Activated naive CD4-positive, alpha-beta T cell treated with anti-CD3 and anti-CD28 coated beads, Interleukin-2, amount 50 U/mL, for 16 hours (primary cell): ENCODE results near the gene ADGRG1.

ENCODE experiments used
- DNase-seq: peaks from one replicate; pipeline ENCODE4 v3.0.0-alpha.2; 2020

ADGRG1 gene

DNA sequence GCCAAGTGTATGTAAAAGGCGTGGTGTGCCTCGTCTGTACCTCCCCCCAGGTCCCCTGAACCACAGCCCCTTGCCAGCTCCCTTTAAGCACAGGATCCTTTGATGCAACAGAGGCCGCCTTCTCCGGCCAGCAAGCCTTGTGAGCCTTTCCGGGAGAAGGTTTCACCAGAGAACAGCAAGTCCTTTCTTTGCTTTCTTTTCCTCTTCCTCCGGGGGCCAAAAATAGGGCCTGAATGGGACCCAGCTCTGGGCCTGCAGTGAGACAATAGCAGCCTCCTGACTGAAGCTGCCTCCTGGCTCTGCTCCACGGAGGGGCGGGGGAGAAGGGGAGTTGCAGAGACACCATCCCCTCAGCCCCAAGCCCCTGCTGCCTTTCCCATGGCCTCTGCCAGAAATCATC is 9.0 kb downstream of the ADGRG1 start:
- no peak for DNase-seq

DNA sequence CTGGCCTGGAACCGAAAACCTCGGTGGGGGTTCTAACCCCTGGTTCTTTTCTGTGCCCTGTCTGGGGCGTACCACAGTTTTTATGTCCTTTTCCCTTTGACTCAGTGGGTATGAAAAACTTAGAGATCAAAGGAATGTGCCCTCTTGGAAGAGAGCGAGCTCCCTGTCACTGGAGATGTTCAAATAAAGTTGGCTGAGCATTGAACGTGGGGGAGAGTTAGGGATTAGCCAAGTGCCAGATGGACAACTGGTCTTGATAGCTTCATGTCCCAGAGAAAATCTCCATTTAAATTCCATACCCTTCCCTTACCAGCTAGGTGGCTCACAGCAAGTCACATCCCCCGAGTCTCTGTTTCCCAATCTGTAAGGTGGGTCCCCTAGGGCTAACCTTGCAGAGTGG is 9.5 kb downstream of the ADGRG1 start:
- DNase-seq = no peak

DNA sequence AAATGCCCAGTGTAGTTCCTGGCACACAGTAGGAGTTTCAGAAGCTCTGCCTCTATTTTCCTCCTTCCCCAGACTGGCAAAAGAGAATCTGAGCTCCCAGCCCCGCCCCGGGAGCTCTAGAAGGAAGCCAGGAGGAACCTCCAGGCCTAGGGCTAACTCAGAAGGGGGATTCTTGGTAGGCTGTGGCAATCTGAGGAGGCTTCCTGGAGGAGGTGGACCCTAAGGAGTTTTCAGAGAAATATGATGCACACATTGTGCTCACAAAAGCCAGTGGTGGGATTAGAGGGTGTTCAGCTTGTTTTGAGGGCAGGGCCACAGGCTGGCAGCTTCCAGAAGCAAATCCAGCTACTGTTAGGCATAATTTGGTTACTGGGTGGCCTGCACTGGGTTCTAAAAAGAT is 10.0 kb downstream of the ADGRG1 start:
- no peak for DNase-seq

DNA sequence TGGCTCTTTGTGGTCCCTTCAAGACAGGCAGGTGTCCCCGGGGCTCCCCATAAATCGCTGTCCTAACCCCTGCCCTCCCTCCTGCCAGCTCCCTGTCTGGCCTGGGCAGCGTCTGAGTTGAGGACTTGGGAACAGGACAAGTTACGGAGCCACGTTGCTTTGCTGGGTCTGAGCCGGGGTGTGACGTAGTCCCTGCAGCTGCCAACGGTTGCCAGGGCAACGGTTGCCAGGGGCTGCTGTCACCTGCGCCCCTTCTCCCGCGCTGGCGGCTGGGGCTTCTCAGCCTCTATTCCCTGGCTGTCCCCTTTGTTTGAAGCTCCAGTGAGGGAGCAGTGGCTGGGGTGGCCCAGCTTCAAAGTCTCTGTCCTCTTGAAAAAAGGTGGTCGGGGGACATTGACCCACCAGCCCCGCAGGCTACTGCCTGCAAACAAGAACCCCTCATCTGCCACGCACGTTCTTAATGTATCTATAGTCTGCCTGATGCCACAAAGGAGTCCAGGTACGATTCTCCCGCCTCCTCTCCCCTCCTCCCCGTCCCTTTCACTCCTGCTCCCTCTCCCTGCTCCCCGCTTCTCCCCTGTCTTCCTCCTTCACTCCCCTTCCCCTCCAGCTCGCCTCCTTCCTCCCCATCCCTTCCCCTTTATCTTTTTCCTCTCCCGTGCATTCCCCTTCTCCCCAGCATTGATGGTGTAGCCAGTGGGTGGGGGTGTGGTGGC is 10.9 kb downstream of the ADGRG1 start:
- peak; percentile 29 for DNase-seq

DNA sequence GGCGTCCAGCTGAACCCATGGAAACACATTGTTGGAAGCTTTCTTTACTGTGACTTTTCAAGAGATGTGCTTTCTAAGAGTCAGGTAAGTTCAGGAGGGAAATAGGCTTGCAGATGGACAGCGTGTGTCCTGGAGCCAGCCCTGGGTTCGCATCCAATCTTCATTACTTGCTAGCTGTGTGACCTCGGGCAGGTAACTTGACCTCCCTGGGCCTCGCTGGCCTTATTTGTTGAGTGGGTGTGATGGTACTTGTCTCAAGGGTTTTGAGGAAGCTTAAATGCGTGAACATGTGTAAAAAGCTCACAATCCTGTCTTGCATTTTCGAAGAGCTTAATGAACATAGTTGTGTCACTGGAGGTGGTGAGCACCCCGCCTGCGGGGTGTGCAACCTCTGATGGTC is 11.8 kb downstream of the ADGRG1 start:
- no peak for DNase-seq

DNA sequence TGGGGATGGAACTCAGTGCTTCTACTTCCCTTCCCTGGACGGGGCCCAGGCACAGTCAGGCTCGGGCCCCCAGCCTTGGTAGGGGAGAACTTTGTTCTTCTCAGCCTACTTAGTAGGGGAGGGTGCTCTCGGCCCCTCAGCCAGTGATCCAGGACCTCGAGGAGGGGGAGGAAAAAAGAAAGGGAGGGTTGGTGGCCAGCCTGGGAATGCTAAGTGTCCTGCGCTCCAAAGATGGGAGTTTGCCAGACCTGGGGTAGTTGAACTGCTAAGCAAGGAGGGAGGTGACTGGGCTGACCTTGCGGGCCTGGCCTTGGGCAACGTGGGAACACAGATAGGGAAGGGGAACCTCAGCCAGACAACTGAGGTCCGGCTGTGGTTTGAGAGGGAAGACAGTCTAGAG is 12.2 kb downstream of the ADGRG1 start:
- no peak for DNase-seq

DNA sequence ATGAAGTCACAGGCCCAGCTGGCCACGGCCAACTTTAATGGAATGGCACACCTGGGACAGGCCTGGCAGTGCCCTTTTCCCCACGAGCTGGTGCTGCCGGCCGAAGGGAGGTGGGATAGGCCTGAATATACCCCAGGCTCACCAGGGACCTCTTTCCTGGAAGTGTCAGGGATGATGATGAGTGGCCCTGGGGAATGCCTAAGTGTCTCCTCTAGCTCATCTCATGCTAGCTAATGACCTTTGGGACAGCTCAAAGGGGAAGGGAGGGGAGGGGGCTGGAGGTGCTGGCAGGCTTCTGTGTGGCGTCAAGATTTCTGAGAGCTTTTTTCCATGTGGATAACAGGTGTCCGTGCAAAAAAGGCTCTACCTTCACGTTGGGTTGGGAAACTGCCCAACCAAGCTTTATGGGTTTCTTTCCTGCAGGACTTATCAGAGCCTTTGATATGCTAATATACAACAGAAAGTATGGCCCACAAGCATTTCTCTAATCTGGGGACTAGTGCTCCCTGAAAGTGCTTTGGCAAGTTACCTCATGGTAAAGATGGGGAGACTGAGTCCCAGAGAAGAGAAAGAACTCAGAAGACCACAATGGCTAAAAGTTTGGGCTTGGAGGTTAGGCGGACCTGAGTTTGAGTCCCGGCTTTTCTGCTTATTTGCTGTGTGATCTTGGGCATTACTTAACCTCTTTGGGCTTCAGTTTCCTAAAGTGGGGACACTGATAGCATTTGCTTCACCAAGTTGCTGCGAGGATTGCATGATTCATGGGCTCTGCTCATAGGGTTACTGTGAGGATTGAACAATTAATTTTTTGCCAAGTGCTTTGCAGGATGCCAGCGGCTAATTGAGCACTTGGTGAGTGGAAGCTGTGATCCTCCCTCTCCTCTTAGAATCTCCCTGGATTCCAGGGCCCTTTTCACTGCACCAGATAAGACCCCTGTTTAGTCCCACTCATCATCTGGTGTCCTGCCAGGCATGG is 14.0 kb downstream of the ADGRG1 start:
- no peak for DNase-seq

DNA sequence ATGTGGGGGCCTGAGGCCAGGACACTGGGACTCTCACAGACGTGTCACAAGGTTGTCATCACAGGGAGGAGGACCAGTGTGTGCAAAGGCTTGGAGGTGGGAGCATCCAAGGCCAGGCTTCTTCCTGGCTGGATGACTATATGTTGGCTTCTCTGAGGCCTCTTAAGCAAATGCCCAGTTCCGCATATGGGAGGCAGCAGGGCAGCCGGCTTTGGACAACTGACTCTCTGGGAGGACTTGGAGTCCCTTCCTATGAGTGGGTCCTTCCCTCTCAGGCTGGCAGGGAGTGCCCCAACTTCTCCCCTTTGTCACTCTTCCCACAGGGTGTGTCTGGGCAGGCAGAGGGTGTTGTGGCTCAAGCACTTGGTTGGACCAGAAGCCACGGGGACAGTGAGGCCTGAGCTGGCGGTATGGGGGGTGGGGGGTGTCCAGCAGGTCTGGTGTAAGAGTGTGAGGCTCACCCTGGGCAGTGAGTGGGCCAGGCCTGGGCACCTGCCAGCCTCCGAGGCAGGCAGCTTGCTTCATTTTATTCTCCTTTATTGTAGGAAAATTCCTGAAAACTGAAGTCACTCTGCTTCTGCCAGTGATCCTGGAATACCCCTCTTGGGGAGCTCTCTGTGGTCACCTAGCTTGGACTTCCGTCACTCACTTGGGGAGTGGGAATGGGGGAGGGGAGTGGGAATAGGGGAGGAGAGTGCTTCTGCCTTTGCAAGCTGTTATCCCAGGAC is 14.9 kb downstream of the ADGRG1 start:
- DNase-seq = no peak

DNA sequence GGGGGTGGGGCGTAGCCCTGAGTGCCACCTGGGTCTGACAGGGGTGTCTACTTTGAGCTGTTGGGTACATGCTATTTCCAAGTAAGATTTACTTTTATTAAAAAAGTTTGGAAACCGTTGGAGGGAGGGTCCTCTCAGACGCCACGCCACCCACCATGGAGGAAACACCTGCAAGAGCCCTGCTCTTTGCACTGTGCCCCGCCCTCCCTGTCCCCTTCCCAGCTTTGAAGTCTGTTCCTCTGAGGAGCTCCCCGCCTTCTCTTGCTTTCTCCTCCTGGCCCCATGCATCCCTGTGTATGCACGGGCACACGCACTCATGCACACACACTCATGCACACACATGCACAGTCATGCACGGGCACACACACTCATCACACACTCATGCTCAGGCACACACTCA is 15.5 kb downstream of the ADGRG1 start:
- no peak for DNase-seq

DNA sequence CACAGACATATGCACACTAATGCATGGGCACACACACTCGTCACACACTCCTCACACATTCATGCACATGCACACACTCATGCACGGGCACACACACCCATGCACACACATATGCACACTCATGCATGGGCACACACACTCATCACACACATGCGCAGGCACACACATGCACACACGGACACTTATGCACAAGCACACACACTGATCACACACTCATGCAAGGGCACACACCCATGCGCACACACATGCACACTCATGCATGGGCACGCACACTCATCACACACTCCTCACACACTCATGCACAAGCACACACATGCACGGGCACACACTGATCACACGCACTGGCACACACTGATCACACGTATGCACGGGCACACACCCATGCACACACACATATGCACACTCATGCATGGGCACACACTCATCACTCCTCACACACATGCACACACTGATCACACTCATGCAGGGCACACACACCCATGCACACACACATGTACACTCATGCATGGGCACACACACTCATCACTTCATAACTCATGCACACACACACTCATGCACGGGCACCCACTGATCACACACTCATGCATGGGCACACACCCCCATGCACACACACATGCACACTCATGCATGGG is 16.1 kb downstream of the ADGRG1 start:
- no peak for DNase-seq

DNA sequence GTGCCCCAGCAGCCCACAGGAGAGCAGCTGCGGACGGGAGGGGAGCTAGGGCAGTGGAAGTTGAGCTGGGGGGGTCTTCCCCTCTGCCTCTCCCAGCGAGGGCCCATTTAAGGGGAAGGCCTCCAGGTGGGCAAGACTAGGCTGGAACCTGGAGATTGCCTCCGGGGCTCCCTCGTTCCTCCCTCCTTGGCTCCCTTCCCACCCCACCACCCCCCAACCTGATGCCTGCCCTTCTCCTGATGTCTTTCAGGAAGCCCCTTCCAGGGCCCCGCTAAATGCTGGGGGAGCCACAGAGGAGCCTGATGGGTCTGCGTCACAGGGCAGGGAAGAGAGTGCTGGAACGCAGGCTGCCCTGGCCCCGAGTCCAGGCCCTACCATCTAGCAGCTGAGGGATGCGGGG is 16.7 kb downstream of the ADGRG1 start:
- no peak for DNase-seq

DNA sequence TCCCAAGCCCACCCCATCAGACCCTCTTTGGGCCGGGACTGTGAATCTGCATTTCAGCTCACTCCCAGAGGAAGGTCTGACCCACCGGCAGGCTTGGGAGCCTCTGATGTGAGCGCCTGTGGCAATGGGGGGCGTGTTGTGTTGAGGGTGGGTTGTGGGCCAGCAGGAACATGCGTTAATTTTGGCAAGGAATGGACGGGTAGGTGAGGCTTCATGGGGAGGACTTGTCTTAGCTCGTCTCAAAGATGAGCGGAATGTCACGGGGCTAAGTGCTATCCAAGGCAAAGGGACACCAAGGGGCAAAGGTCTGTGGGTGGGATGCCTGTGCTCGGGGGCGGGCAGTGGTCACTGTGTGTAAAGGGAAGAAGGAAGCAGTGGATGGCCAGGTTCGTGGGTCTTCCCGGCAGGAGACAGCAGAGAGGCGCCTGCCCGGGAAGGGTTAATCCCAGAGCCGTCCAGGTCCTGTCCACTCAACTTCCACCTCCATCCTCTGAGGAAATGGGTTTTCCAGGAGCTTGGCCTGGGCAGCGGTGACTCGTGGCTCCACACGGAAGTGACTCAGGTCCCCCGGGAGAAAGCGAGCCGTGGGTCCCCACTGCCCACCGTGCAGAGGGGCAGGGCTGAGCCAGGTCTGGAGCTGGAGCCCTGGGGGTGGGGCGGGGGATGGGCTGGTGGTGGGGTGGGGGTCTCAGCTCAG is 17.4 kb downstream of the ADGRG1 start:
- no peak for DNase-seq

DNA sequence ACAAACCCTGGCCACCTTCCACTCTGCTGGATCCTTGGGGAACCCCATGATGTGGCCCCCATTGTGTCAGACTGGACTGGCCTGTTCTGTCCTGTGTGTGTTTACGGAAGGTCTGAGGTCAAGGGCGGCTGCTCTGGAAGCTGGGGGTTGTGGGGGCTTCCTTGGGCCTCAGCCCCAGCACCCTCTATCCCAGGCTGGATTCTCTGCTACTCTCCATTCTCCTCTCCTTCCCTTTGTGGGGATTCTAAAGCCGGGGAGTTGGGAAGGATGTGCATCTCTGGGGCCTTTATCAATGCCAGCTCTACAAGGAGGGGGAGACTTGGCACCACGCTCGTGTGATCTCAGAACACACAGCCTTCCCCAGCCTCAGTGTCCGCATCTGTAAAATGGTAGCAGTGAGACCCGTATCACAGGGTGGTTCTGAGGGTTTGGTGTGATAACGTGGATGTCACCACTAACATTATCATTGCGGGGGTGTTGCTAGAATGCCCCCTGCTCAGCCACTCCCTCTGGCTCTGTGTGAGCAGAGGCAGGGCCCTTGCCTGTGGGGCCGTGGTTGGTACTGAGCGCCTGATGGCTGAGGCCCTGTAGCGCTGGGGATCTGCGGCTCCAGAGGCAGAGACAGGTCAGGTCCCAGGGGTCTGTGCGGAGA is 18.1 kb downstream of the ADGRG1 start:
- DNase-seq = no peak

DNA sequence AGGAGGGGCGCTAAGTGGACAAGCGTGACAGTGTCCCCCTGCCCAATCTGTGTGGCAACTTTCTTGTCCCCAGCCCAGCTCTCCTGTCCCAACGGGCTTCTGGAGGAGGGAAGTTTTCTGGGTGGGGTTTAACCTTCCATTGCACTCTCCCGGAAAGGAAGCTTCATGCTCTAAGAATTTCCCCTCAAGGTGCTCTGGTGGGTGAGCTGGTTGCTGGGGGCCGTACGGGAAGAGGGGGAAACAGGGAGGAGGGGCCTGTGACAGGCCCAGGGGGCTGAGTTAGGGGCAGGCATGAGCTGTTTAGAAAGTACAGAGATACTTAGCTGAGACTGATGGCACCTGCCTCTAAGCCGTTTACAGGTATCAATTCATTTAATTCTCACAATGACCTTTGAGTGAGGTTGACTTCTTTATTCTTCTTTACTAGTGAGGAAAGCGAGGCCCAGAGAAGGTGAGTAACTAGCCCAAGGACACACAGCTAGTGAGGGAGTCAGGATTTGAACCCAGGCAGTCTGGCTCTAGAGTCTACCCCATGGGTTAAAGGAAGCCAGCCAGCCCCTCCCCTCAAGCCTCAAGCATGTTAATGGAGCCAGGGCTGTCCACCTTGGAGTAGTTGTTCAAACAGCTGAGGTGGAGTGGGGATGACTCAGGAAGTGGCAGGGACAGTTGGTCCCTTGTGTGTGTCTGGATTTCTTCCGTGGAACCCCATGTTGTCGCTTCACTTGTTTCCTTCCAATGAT is 18.9 kb downstream of the ADGRG1 start:
- no peak for DNase-seq

DNA sequence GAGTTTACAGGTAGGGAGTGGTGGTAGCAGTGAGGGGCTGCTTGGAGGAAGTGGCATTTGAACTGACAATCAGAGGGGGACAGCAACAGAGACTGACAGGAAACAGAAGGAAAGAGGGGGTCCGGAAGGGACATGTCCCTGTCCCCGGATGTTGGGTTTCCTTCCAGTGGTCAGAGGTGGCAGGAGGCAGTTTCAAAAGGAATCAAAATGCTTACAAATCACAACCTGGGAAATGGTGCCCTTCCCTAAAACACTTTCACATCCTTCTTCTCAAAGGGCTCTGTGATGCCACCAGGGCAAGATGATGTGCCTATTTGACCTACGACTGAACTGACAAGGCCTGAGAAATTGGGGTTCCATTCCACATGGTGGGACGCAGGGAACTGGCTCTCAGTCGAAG is 19.7 kb downstream of the ADGRG1 start:
- DNase-seq = no peak

DNA sequence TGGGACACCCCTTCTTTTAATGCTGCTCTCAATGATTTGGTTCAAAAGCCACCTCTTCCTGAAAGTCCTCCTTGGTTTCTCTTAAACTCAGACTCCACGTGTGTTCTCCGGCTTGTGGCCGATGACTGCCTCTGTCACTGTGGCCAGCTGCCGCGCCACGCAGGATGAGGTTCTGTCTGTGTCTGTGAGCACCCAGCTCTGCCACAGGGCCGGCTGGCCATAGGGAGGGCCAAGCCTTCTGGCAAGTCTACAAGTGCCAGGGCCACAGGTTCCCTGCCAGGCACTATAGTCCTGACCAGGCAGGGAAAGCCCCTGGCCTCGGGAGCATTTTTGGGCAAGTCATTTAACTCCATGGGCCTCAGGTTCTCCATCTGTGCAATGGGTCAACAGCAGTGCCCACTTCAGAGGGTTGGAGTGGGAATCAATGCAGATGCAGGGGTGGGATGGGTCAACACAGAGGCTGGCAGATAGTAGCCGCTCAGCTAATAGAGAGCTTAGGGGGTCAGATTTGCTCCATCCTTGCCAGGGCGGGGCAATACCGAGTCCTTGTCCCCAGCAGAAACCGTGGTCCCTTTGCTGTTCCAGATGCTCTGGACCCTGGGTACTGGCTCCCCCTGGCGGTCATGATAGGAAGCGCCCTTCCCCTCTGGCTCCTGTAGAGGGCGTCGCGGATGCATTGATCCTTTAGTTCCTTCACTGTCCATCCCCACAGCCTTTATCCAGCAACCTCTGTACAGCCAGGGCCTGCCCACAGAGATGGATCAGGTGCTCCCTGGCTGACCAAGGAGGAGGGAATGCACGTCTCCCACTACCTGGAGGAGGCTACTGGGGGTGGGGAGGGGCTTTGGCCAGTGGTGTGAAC is 20.4 kb downstream of the ADGRG1 start:
- peak; percentile 78 for DNase-seq

DNA sequence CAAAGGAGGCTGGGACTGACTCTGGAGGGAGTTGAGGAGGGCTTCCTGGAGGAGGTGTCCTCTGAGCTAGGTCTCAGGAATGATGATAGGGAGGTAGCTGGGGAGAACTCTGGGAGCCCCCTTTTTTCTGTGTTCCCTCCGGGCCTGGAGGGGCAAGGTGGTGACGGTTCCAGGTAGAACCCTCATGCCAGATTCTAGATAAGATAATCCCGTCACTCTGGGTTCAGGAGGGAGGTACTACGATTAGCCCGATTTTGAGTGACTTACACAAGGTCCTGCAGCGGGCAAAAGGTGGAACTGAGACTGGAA is 21.0 kb downstream of the ADGRG1 start:
- no peak for DNase-seq

DNA sequence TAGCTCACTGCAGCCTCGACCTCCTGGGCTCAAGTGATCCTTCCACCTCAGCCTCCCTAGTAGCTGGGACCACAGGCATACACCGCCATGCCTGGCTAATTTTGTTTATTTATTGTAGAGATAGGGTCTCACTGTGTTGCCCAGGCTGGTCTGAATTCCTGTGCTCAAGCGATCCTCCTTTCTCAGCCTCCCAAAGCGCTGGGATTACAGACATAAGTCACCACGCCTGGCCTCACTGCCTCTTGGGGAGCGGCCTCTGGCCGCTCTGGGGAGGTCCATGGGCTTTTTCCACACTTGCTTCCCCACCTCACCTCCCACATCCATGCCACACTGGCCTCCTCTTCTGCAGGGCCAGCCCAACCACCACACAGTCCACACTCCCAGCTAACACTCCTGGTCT is 21.4 kb downstream of the ADGRG1 start:
- no peak for DNase-seq

DNA sequence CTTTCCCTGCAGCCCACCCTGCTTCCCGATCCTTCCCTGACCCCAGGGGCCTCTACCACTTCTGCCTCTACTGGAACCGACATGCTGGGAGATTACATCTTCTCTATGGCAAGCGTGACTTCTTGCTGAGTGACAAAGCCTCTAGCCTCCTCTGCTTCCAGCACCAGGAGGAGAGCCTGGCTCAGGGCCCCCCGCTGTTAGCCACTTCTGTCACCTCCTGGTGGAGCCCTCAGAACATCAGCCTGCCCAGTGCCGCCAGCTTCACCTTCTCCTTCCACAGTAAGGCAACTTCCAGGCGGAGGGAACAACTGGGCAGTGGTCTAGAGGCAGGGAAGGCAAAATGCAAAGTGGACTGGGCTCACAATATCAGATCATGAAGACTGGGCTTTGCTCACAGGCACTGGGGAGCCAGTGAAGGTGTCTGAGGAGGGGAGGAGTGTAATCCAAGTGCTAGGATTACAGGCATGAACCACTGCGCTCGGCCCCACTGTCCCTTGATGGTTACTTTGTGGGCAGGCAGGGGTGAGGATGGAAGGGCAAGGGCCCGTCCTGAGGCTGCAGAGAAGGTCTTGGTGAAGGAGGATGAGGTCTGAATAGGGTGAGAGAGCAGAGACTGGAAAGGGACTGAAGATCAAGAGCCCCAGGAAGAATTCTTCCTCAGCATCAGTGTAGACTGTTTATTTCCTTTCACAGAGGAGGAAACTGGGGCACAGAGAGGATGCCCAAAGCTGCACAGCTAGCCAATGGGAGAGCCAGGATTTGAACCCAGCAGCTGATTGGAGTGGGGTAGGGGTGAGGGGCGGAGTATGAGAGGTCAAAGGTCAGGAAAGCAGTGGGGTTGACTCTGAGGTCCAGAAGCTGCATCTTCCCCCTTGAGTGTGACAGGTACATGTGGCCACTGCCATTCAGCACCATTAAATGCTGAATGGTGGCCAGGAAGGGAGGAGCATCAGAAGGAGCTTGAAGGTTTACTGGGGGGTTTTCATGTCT is 23.2 kb downstream of the ADGRG1 start:
- no peak for DNase-seq
